Fibroblast of lung (primary cell): ENCODE measurements around the gene ASCC3.

Experiments
- CTCF ChIP-seq, 2 donors: IDR thresholded peaks in 1 of 2; conservative IDR thresholded peaks in 1 of 2; 1 replicate in 1 of 2; 2 replicates in 1 of 2; pipeline ENCODE4 v1.5.1; 2011 to 2012; ENCODE audit warnings: low read length in 2 of 2, control low read depth in 1 of 2, inconsistent platforms in 1 of 2, low read depth in 1 of 2, mild to moderate bottlenecking in 1 of 2
- EZH2 ChIP-seq: IDR thresholded peaks from 2 replicates; pipeline ENCODE4 v1.5.1; 2012; ENCODE audit warnings: low read length, control low read depth, mild to moderate bottlenecking; ENCODE audit errors: missing control alignments

- TF ChIP-seq CTCF (conservative IDR thresholded peaks at IDR 0.05 in 1 of 2, IDR thresholded peaks at IDR 0.05 in 1 of 2; ENCODE audit: low read depth in 1 of 2, low read length in 2 of 2), result no peak
- no peak for TF ChIP-seq EZH2
Observed at GRCh38 chr6:100876251-100876650, 4.9 kb downstream of the ASCC3 start.
